ENCODE data around the gene CBL.

The CBL gene

DNA sequence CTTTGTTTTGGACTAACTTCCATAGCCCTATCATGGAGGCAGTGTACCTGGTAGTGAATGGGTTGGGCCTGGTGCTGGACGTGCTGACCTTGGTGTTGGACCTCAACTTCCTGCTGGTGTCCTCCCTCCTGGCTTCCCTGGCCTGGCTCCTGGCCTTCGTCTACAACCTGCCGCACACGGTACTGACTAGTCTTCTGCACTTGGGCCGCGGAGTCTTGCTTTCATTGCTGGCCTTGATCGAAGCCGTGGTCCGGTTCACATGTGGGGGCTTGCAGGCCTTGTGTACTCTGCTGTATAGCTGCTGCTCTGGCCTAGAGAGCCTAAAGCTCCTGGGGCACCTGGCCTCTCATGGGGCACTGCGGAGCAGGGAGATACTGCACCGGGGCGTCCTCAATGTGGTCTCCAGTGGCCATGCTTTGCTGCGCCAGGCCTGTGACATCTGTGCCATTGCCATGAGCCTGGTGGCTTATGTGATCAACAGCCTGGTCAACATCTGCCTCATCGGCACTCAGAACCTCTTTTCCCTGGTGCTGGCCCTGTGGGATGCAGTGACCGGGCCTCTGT is 129.0 kb downstream of the CBL start:
- FAIRE-seq, result no peak

- no peak for FAIRE-seq
Measured at GRCh38 chr11:119335655-119336543, 129.8 kb downstream of the CBL start.

DNA sequence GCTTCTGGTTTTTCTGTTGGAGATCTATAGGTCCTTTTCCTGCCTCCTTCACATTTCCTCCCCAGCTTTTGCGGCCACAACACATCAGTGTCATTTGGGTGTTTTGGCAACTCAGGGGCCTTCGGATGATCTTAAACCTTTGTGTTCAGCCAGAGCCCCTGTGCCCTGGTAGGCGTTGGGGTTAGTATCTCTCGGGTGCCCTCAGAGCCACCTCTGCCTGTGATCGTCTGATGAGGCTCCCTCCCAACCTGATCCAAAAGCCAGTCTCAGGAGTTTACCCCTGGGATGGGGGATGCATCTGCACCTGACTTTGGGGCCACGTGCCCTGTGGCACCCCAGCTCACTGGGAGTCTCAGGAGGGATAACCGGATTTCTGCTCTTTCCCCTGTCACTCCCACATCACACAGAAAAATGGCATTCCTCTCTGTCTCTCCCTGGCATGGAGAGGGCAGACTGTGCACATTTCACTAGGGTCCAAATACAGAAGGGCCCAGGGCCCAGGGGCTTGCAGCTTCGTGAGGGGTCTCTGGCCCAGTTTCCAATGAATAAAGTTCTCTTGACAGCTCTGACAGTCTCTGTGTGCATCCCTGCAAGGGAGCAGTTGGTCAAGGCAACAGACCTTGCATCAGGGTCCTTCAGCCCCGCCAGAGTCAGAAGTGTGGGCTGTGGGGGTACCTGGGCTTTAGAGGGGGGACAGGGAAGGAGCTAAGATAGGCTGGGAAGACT is 130.8 kb downstream of the CBL start:
- no peak for FAIRE-seq

DNA sequence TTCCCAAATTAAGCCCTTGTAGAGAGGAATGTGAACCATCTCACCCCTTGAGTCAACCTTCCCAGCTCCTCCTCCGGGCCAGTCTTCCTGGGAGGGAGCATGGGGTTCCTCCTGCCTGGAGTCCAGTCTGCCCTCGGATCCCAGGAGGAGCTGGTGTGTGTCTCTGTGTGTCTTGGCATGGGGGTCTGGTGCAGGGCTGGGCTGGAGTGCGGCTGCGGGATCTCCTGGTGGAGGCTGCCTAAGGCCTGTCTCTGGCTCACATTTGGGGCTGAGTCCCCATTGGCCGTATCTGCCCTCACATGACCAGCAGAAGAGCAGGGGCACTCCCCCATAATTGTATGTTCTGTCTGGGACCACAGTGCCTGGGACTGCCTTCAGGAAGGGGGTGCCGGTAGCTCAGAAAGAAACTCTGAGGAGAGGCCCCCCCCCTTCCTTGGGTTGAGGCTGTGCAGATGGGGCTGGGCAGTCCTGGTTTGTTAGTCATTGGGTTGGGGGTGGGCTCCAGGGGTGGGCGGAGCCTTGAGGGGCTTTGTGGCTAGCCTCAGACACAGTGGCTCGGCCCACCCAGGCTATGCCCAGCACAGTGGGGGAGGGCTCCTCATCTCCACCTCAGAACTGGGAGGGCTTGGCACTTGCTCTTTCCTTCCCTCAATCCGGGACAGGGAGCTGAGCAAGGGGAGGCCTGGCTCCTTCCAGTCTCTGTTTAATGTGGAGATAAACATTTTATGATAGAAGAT is 131.6 kb downstream of the CBL start:
- FAIRE-seq, result no peak

DNA sequence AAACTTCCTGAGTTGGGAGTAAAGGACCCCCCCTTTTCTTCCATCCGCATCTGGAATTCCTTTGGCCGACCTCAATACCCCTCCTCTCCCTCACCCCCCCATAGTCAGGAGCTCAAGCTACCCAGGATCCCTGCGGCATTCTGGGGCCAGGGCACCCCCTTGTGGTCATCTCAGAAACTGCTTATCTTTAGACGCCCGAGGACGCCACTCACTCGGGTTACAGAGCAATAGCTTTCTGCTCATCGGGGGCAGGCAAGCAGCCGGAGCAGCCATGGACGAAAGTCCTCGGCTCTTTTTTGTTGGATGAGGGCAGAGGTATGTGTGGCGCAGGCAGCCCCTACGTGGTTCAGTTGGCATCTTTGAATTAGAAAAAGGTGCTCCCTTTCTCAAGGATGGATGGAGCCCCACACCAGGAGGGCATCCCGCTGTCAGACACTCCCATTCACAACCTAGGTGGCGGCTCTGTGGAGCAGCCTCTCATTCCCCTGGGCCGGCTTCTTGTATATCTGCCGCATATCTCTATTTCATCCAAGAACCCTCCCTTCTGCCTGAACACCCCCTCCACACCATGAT is 132.3 kb downstream of the CBL start:
- FAIRE-seq, result no peak

DNA sequence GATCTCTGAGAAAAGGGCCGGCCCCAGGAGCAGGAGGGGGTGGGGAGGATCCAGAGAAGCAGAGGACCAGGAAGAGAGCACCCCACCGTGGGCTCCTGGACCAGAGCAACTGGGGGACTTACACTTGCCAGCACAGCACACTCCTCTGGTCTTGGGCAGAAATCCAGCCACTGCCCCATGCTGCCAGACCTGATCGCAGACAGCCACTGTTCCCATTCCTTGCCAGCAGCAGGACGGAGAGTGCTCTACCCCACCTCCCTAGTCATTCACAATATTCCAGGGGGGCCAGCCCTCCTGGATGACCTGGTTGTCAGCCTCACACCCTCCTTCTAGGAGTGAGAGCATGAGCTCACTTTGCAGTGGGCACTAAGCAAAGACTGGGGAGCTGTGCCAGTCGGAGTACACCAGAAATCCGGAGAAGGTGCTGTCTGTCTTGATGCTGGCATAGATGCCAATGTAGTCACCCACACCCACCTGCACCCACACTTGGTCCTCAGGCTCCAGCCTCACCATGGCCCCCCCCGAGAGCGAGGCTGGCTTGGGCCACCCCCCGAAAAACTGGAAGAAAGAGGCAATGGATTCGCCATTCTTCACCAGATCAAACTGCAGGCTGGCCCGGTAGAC is 132.9 kb downstream of the CBL start:
- no peak for FAIRE-seq

DNA sequence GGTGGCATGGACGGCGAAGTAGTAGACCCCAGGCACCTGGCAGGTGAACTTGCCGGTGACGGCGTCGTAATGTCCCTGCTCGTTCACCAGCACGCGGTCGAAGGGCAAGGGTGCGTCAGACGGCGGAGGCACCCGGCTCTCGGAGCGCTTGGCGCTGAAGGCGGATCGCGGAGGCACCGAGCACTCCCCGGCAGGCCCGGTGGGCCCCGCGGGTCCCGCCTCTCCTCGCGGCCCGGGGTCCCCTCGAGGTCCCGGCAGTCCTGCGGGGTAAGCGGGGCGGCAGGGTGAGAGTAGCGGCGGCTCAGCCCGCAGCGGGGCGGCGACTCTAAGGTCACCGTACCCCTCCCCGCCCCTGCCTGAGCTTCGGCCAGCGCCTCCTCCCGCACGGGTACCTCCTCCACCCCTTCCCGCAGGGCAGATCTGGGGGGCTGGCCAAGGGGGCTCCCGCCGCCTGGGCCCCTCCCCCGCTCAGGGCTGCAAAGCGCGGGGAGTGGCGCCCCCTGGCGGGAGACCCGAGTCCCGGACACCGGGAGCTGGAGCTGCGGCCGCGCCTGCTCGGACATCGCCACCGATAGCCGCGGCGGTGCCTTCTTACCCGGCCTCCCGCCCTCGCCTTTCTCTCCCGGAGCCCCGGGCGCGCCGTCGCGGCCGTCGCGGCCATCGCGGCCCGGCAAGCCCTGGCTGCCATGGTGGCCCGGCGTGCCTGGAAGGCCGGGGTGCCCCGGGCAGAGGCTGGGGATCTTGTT is 133.6 kb downstream of the CBL start:
- FAIRE-seq, result no peak

GRCh38 chr11:119340335-119341221 is 134.4 kb downstream of the CBL start, which contains the start of gene C1QTNF5:
C1QTNF5 (minus strand) TSS chr11:119340883; CDS start chr11:119340397, 486 bp downstream.
- FAIRE-seq, result no peak

- FAIRE-seq, result no peak
Measured at GRCh38 chr11:119341222-119342022, 135.3 kb downstream of the CBL start.

DNA sequence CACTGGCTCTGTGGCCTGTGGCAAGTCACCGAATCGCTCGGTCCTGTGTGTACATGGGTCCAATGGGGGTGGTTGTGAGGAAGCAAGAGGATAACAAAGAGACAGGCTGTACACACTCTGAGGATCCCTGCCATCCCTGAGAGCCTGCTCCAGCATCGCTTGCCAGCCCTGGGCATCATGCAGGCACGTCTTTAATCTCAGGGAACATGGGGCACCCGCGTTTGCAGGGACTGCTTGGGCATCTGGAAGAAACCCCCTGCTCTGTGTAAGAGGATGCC is 135.8 kb downstream of the CBL start:
- FAIRE-seq, result no peak

DNA sequence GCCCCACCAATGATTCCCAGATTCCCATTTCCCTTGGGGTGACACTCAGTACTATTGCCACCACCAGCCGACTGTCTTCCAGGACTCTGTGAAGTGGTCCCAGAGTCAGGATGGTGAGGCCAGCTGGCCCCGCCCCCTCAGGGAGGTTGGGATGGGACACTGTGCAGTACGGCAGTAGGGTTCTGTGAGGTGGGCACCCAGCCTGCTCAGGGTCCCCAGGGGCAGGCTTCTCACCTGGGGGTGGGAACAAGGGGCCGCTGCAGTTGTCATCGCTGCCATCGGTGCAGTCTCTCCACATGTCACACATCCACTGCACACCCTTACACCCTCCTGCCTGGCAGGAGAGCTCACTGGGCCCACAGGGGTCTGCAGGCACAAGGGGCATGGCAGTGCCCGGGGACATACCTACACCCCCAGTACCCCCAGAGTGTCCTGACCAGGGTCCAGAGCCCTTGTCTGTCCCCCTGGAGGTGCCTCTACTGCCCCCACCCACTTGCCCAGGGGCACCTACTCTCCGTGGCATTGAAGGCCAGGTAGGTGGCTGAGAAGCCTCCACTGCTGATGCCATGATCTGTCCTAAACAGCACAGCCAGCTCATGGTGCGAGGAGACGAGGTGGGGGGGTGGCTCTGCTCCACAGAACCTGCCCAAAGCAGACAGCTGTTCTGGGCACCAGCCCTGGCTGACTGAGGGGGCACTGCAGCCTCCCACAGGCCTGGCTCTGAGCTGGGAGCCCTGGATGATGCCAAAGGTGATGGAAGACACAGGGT is 136.4 kb downstream of the CBL start:
- FAIRE-seq, result no peak

DNA sequence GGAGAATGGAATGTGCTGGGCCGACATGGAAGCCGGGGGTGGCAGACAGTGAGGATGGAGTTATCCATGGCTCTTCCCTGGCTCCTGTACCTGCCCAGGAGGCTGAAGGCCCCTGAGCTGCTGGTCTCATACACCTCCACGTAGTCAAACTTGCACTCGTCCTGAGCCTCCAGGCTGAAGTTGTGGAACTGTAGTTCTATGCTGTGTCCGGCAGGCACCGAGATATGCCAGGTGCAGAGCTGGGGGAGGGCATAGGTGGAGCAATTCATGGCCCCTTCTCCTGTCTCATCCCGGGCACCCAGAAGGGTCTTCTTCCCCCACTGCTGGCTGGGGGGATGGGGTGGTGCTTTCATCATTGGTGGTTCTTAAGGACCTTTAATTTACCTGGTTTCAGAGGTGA is 137.6 kb downstream of the CBL start:
- no peak for FAIRE-seq

- FAIRE-seq, result no peak
Measured at GRCh38 chr11:119344291-119345010, 138.3 kb downstream of the CBL start.

DNA sequence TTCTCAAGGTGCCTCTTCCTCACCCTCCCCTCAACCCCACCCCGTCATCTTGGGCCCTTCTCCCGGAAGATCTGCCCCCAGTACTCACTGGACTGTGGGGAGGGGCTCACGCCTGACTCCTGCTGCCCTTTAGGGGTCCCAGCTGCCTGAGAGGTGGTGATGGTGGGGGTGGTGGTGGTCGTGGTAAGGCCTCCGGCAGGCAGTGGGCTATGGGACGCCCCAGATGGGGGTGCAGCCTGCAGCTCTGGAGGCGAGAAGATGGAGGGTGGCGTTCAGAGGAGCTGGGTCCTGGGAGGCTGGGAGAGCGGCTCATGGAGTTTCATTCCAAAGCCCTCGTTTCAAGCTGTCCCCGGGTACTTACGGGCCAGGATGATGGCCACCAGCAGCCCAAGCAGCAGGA is 139.5 kb downstream of the CBL start:
- FAIRE-seq, result no peak

DNA sequence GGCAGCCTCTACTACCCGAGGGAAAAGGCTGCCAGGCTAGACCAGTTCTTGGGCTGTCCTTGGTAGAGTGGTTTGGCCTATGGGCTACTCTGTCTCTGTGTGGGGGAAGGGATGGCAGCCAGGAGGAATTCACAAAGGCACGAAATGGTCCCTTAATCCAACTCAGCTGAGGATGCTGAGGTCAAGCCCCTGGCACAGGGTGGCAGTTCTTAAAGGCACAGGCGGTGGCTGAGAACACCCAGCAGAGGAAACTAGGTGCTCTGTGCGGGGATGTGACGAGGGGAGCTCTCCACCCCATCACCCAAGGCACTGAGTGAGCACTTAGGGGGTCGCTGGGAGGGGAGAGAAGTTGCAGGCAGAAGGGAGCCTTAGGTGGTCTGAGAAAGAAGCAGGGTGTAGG is 140.5 kb downstream of the CBL start, which contains the start of gene MFRP:
MFRP (minus strand) TSS at position 101 of the 400 bp plus-strand sequence. CDS start 192 bp downstream, outside the sequence.
- no peak for FAIRE-seq

- FAIRE-seq, result no peak
Measured at GRCh38 chr11:119347242-119347641, 141.1 kb downstream of the CBL start.

- no peak for FAIRE-seq
Measured at GRCh38 chr11:119347940-119348605, 141.9 kb downstream of the CBL start.
